Neural cell (in vitro differentiated cells): Measurements from ENCODE around the gene JMJD4.

Experiments
- EZH2 ChIP-seq: fragments of 200-600, 300-800 bp; shearing (Covaris generic), sonication (generic); IDR thresholded peaks from 2 replicates; pipeline ENCODE4 v1.6.1; 2014; ENCODE audit warnings: antibody characterized with exemption, low read length, borderline replicate concordance, mild to moderate bottlenecking; ENCODE audit not compliant: insufficient read depth, poor library complexity, severe bottlenecking
- RAD21 ChIP-seq: fragments of 450-650 bp; conservative IDR thresholded peaks from 2 replicates; pipeline ENCODE4 v1.6.1; 2014; ENCODE audit warnings: antibody characterized with exemption, mild to moderate bottlenecking, moderate library complexity
- TF ChIP-seq, protein P1 (sequence below): fragments of 450-650 bp; IDR thresholded peaks from 2 replicates; pipeline ENCODE4 v1.5.1; 2014; ENCODE audit warnings: antibody characterized with exemption, mild to moderate bottlenecking, moderate library complexity; ENCODE audit not compliant: poor library complexity, severe bottlenecking
- TF ChIP-seq, protein P2 (sequence below): IDR thresholded peaks from 2 replicates; pipeline ENCODE4 v1.6.1; 2012; ENCODE audit warnings: borderline replicate concordance

DNA sequence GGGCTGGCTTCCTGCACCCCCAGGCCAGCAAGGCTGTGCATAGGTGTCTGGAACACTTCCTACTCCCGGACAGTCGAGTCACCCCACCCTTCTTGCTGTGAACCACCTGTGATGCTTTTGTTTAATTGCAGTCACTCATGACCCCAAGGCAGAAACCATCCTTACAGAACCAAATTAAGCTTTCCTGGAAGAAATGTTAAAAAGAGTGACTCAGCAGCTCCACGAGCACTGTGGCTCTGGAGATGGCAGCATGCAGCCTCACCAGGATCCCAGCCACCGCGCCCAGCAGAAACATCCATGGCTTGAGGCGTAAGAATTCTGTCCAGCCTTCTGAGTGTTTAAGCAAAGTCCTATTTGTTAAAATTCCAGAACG is 28.9 kb upstream of the JMJD4 start:
- TF ChIP-seq, protein P1, sequence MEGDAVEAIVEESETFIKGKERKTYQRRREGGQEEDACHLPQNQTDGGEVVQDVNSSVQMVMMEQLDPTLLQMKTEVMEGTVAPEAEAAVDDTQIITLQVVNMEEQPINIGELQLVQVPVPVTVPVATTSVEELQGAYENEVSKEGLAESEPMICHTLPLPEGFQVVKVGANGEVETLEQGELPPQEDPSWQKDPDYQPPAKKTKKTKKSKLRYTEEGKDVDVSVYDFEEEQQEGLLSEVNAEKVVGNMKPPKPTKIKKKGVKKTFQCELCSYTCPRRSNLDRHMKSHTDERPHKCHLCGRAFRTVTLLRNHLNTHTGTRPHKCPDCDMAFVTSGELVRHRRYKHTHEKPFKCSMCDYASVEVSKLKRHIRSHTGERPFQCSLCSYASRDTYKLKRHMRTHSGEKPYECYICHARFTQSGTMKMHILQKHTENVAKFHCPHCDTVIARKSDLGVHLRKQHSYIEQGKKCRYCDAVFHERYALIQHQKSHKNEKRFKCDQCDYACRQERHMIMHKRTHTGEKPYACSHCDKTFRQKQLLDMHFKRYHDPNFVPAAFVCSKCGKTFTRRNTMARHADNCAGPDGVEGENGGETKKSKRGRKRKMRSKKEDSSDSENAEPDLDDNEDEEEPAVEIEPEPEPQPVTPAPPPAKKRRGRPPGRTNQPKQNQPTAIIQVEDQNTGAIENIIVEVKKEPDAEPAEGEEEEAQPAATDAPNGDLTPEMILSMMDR: no peak
- TF ChIP-seq, protein P2, sequence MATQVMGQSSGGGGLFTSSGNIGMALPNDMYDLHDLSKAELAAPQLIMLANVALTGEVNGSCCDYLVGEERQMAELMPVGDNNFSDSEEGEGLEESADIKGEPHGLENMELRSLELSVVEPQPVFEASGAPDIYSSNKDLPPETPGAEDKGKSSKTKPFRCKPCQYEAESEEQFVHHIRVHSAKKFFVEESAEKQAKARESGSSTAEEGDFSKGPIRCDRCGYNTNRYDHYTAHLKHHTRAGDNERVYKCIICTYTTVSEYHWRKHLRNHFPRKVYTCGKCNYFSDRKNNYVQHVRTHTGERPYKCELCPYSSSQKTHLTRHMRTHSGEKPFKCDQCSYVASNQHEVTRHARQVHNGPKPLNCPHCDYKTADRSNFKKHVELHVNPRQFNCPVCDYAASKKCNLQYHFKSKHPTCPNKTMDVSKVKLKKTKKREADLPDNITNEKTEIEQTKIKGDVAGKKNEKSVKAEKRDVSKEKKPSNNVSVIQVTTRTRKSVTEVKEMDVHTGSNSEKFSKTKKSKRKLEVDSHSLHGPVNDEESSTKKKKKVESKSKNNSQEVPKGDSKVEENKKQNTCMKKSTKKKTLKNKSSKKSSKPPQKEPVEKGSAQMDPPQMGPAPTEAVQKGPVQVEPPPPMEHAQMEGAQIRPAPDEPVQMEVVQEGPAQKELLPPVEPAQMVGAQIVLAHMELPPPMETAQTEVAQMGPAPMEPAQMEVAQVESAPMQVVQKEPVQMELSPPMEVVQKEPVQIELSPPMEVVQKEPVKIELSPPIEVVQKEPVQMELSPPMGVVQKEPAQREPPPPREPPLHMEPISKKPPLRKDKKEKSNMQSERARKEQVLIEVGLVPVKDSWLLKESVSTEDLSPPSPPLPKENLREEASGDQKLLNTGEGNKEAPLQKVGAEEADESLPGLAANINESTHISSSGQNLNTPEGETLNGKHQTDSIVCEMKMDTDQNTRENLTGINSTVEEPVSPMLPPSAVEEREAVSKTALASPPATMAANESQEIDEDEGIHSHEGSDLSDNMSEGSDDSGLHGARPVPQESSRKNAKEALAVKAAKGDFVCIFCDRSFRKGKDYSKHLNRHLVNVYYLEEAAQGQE: no peak
- no peak for TF ChIP-seq RAD21
- no peak for TF ChIP-seq EZH2
